Measurements from ENCODE around the gene PYGB.

The PYGB gene

GRCh38 chr20:25243416-25243979, 4.4 kb upstream of the PYGB start (continued):
- TF ChIP-seq TSHZ2 (CRISPR knock-in tag; IDR thresholded peaks at IDR 0.05) (no peak), ZFP3 (CRISPR knock-in tag; IDR thresholded peaks at IDR 0.05) (no peak), ARNTL (CRISPR knock-in tag; IDR thresholded peaks at IDR 0.05; ENCODE audit: borderline replicate concordance, low read depth) (no peak), ZNF8 (CRISPR knock-in tag; IDR thresholded peaks at IDR 0.05) (no peak)

- no peak for TF ChIP-seq ESRRG (CRISPR knock-in tag; IDR thresholded peaks at IDR 0.05)
- TF ChIP-seq CSRNP3 (CRISPR knock-in tag; IDR thresholded peaks at IDR 0.05), result no peak
- TF ChIP-seq CREB5 (CRISPR knock-in tag; IDR thresholded peaks at IDR 0.05; ENCODE audit: low read depth), result no peak
- no peak for TF ChIP-seq TSHZ2 (CRISPR knock-in tag; IDR thresholded peaks at IDR 0.05)
- no peak for TF ChIP-seq ISL1 (CRISPR knock-in tag; IDR thresholded peaks at IDR 0.05)
- no peak for TF ChIP-seq PPARA (CRISPR knock-in tag; IDR thresholded peaks at IDR 0.05; ENCODE audit: borderline replicate concordance)
- TF ChIP-seq TOX (CRISPR knock-in tag; IDR thresholded peaks at IDR 0.05; ENCODE audit: borderline replicate concordance), result no peak
- no peak for TF ChIP-seq ZNF70 (CRISPR knock-in tag; IDR thresholded peaks at IDR 0.05)
- no peak for TF ChIP-seq RARB (CRISPR knock-in tag; IDR thresholded peaks at IDR 0.05)
- no peak for TF ChIP-seq ZNF565 (CRISPR knock-in tag; conservative IDR thresholded peaks at IDR 0.05; ENCODE audit: low read depth)
- no peak for TF ChIP-seq ZFP30 (CRISPR knock-in tag; IDR thresholded peaks at IDR 0.05)
- ATAC-seq, result no peak
Observed at GRCh38 chr20:25244976-25245375, 2.9 kb upstream of the PYGB start.

- no peak for ATAC-seq
- TF ChIP-seq TCF4 (CRISPR knock-in tag; IDR thresholded peaks at IDR 0.05; ENCODE audit: borderline replicate concordance) (no peak), CSRNP3 (CRISPR knock-in tag; IDR thresholded peaks at IDR 0.05) (no peak), BACH2 (CRISPR knock-in tag; IDR thresholded peaks at IDR 0.05; ENCODE audit: borderline replicate concordance) (no peak), OSR1 (CRISPR knock-in tag; IDR thresholded peaks at IDR 0.05) (no peak), PATZ1 (CRISPR knock-in tag; IDR thresholded peaks at IDR 0.05; ENCODE audit: borderline replicate concordance) (no peak), ZNF8 (CRISPR knock-in tag; IDR thresholded peaks at IDR 0.05) (no peak)
Observed at GRCh38 chr20:25245461-25245860, 2.4 kb upstream of the PYGB start.
